Endothelial cell of umbilical vein (primary cell): Measurements from ENCODE around the gene ITPR2. TPM values are rescaled to one million over a fixed set of nuclear protein-coding genes. Genes with fewer than 3 reads are reported as not detected.

Source experiments
- BruUV-seq: library from RNA; stranded (reverse); fragments of 400-500 nt; replicated peaks from 2 replicates; lab custom pipeline; 2021; lab: Mats Ljungman, UMichigan
- CTCF ChIA-PET: fragments of 300-600, 350-600 bp; sonication (Branson Sonifier 250); formaldehyde crosslinking; loops from one replicate; lab custom pipeline; 2021; ENCODE audit warnings: antibody characterized with exemption, inconsistent platforms; lab: Charles Lee
- POLR2A ChIA-PET: fragments of 300-600, 350-600 bp; sonication (Branson Sonifier 250); formaldehyde crosslinking; loops from one replicate; lab custom pipeline; 2021; ENCODE audit warnings: antibody characterized with exemption, inconsistent platforms; lab: Charles Lee
- DNase-seq: peaks from one replicate; pipeline ENCODE4 v3.0.0-alpha.2; 2011; ENCODE audit warnings: low read depth, low spot score
- FAIRE-seq: peaks from 2 replicates; lab custom pipeline; 2011; peaks lifted over from hg19 to GRCh38; lab: Jason Lieb, UNC
- H2AFZ ChIP-seq: 2 replicates; pipeline ENCODE4 v1.6.0; 2012; ENCODE audit warnings: low read depth, low read length, control low read depth, inconsistent platforms
- H3K27ac ChIP-seq: 2 replicates; pipeline ENCODE4 v1.5.1; 2011; ENCODE audit warnings: low read depth, mild to moderate bottlenecking, control low read depth, low read length, moderate library complexity; ENCODE audit not compliant: insufficient read depth
- H3K27me3 ChIP-seq, 2 experiments: 2 replicates each; pipeline versions ENCODE4 v1.6.0 to v1.6.1; 2011; ENCODE audit warnings: low read length in 2 of 2, mixed read lengths in 1 of 2; ENCODE audit not compliant: control insufficient read depth in 2 of 2, insufficient read depth in 2 of 2
- H3K36me3 ChIP-seq, 2 experiments: 2 replicates in 1 of 2; 3 replicates in 1 of 2; pipeline ENCODE4 v1.5.1; 2011; ENCODE audit warnings: low read length in 2 of 2, mild to moderate bottlenecking in 1 of 2, moderate library complexity in 1 of 2; ENCODE audit not compliant: control insufficient read depth in 2 of 2, insufficient read depth in 2 of 2; ENCODE audit errors: extremely low read depth in 1 of 2
- H3K4me1 ChIP-seq: 3 replicates; pipeline ENCODE4 v1.5.1; 2011; ENCODE audit warnings: mild to moderate bottlenecking, low read length; ENCODE audit not compliant: control insufficient read depth, insufficient read depth; ENCODE audit errors: extremely low read depth
- H3K4me2 ChIP-seq: 2 replicates; pipeline ENCODE4 v1.6.1; 2011; ENCODE audit warnings: low read length, control low read depth, mixed read lengths; ENCODE audit not compliant: insufficient read depth
- H3K4me3 ChIP-seq, 3 experiments: fragments of 200-600 bp in 1 of 3; sonication (generic), shearing (Covaris generic) in 1 of 3; replicated peaks in 1 of 3; 2 replicates each; pipeline ENCODE4 v1.5.1; 2011 to 2016; ENCODE audit warnings: control low read depth in 3 of 3, low read length in 3 of 3, mild to moderate bottlenecking in 2 of 3, inconsistent platforms in 1 of 3, low read depth in 1 of 3, moderate library complexity in 1 of 3; ENCODE audit not compliant: insufficient read depth in 1 of 3
- H3K79me2 ChIP-seq: 2 replicates; pipeline ENCODE4 v1.6.0; 2012; ENCODE audit warnings: low read length, inconsistent platforms; ENCODE audit not compliant: control insufficient read depth, insufficient read depth
- H3K9ac ChIP-seq: replicated peaks from 2 replicates; pipeline ENCODE3; 2011; ENCODE audit warnings: low read length, control low read depth; ENCODE audit not compliant: insufficient read depth; ENCODE audit errors: extremely low read depth
- H3K9me1 ChIP-seq: replicated peaks from 3 replicates; pipeline ENCODE4 v1.6.0; 2011; ENCODE audit warnings: mild to moderate bottlenecking, low read length; ENCODE audit not compliant: control insufficient read depth, insufficient read depth; ENCODE audit errors: extremely low read depth
- H3K9me3 ChIP-seq: replicated peaks from 2 replicates; pipeline ENCODE4 v1.5.1; 2012; ENCODE audit warnings: low read length, inconsistent platforms; ENCODE audit not compliant: control insufficient read depth, insufficient read depth
- H4K20me1 ChIP-seq: replicated peaks from 2 replicates; pipeline ENCODE3; 2011; ENCODE audit warnings: mild to moderate bottlenecking, low read length; ENCODE audit not compliant: control insufficient read depth, insufficient read depth; ENCODE audit errors: extremely low read depth
- CTCF ChIP-seq, 2 donors: IDR thresholded peaks; 1 replicate in 1 of 2; 2 replicates in 1 of 2; pipeline ENCODE4 v1.5.1; 2011; ENCODE audit warnings: low read length in 2 of 2, mild to moderate bottlenecking in 2 of 2, moderate library complexity in 2 of 2, control low read depth in 1 of 2, inconsistent platforms in 1 of 2, low read depth in 1 of 2; ENCODE audit not compliant: insufficient read depth in 1 of 2; ENCODE audit errors: extremely low read depth in 1 of 2
- EZH2 ChIP-seq: IDR thresholded peaks from 2 replicates; pipeline ENCODE4 v1.6.1; 2012; ENCODE audit warnings: borderline replicate concordance, low read depth, mild to moderate bottlenecking, moderate library complexity, low read length, inconsistent platforms; ENCODE audit not compliant: severe bottlenecking
- FOS ChIP-seq: IDR thresholded peaks from 2 replicates; pipeline ENCODE4 v1.6.1; 2011; ENCODE audit warnings: mild to moderate bottlenecking, low read length, moderate library complexity, borderline replicate concordance; ENCODE audit not compliant: insufficient read depth
- GATA2 ChIP-seq: IDR thresholded peaks from 2 replicates; pipeline ENCODE4 v1.7.0; 2011; ENCODE audit warnings: low read depth, mild to moderate bottlenecking, moderate library complexity, mixed read lengths, low read length; ENCODE audit not compliant: insufficient read length, insufficient read depth
- JUN ChIP-seq: IDR thresholded peaks from 2 replicates; pipeline ENCODE4 v1.6.1; 2011; ENCODE audit warnings: borderline replicate concordance, low read depth; ENCODE audit not compliant: insufficient read length, insufficient read depth
- MYC ChIP-seq: IDR thresholded peaks from one replicate; pipeline ENCODE4 v1.6.1; 2011; ENCODE audit warnings: mild to moderate bottlenecking, low read depth, low read length
- POLR2A ChIP-seq: IDR thresholded peaks from 2 replicates; pipeline ENCODE4 v1.6.1; 2012; ENCODE audit warnings: low read depth, mild to moderate bottlenecking, control low read depth, low read length
- POLR2AphosphoS5 ChIP-seq: IDR thresholded peaks from 2 replicates; pipeline ENCODE4 v1.6.1; 2012; ENCODE audit warnings: low read depth, mild to moderate bottlenecking, control low read depth, low read length, moderate library complexity; ENCODE audit not compliant: insufficient read depth
- dilution Hi-C: fragments of 300-500 bp; cut with MboI; formaldehyde crosslinking; loops from one replicate; pipeline ENCODE4 v1.15.0; 2019; ENCODE audit warnings: low sequenced_read_pairs; ENCODE audit not compliant: extremely low pct_ligation_motif_present
- intact Hi-C: fragments of 100-400 bp; cut with micrococcal nuclease; formaldehyde crosslinking; loops from one replicate; pipeline ENCODE4 v1.10.0; 2022
- polyA plus RNA-seq, 4 experiments: library from polyadenylated mRNA; depleted of rRNA in 3 of 4; stranded (reverse) in 3 of 4; unstranded in 1 of 4; fragments of >200 nt; gene quantifications; 2 replicates each; pipeline versions ENCODE4 v1.2.1 to v1.2.3, GENCODE V29; 2011 to 2012; ENCODE audit warnings: missing spikeins in 1 of 4
- total RNA-seq: library from RNA; stranded (reverse); gene quantifications from 2 replicates; pipeline ENCODE4 v1.2.3, GENCODE V29; 2021
- TF ChIP-seq, protein P1 (sequence below): IDR thresholded peaks from 2 replicates; pipeline ENCODE4 v1.6.1; 2011; ENCODE audit not compliant: insufficient read depth, insufficient read length

The ITPR2 gene
- total and polyA plus RNA-seq, 2 donors (not counting 3 experiments of a cell fraction or from before 2014, with no cell fraction given): 16.2 to 86.8 TPM

DNA sequence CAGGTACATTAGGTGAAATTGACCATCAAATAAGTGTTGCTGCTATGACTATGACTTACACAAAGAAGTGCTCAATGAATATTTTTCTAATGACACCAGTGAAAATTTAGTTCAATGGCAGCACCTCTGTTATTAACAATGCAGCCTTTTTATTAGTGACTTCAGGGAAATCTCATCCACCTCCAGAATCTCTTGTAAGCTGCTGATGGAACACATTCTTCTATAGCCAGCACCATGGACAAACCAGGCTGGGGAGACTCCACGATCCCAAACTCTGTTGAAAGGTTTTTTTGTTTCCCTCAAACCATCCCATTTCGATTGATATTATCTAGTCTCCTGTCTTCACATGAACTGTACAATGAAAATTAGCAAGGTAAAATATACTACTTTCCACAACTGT, 265.9 kb downstream of the ITPR2 start:
- dilution Hi-C loops: no loop called here
- peaks cover 3% of the 10 kb centered on the region for H3K4me1 ChIP-seq
- H2AFZ ChIP-seq: no peak overlapping the region
- H3K27me3 ChIP-seq: no peaks in the 10 kb centered on the region
- DNase-seq (no peak), FAIRE-seq (no peak)
- ChIA-PET POLR2A (no interaction called here), CTCF (interaction anchor here (1.6 kb wide), 1 partner anchor 47 kb away, joined by 4 read pairs; no protein-coding TSS in a partner anchor)
- H3K79me2 ChIP-seq: no peaks in the 10 kb centered on the region
- H3K9ac ChIP-seq: no peak overlapping the region
- intact Hi-C loops: no loop called here
- H3K4me3 ChIP-seq: no peak overlapping the region
- H3K4me2 ChIP-seq: no peak overlapping the region
- no TSS peak for BruUV-seq
- no peak overlapping the region for H3K27ac ChIP-seq
- no peaks in the 10 kb centered on the region for H3K9me3 ChIP-seq
- TF ChIP-seq POLR2AphosphoS5 (no peak), JUN (no peak), EZH2 (no peak), FOS (no peak)
- H3K36me3 ChIP-seq: peaks cover 0 to 4% of the 10 kb centered on the region in 2 experiments
- no peaks in the 10 kb centered on the region for H4K20me1 ChIP-seq
- no peaks in the 10 kb centered on the region for H3K9me1 ChIP-seq

DNA sequence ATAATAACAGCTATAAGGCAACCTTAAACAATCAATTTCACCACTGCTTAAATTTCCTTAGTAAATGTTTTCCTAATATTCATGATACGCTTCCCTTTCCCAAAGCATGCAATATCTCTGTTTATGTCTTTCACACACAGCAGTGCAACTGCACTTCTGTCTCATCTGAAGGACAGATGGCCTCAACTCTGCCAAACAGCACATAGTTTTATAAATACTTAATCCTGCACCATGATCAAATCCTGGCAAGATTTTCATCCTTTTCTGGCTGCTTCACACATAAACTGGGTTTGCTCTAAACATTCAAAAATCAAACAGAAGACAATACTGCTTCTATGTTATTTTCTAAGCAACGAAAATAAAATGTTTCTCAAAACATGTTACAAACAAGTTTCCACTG, 266.3 kb downstream of the ITPR2 start:
- H2AFZ ChIP-seq: no peak overlapping the region
- no peaks in the 10 kb centered on the region for H3K79me2 ChIP-seq
- H3K9me1 ChIP-seq: no peaks in the 10 kb centered on the region
- DNase-seq: no peak
- POLR2A ChIA-PET: no interaction called here
- CTCF ChIA-PET: interaction anchor here (1.6 kb wide), 1 partner anchor 47 kb away, joined by 4 read pairs; no protein-coding TSS in a partner anchor
- no peaks in the 10 kb centered on the region for H3K9me3 ChIP-seq
- no peak for FAIRE-seq
- H3K36me3 ChIP-seq: peaks cover 0 to 4% of the 10 kb centered on the region in 2 experiments
- no peaks in the 10 kb centered on the region for H4K20me1 ChIP-seq
- dilution Hi-C loops: no loop called here
- H3K4me3 ChIP-seq: no peak overlapping the region
- no peak overlapping the region for H3K9ac ChIP-seq
- BruUV-seq: no TSS peak
- TF ChIP-seq, protein P1, sequence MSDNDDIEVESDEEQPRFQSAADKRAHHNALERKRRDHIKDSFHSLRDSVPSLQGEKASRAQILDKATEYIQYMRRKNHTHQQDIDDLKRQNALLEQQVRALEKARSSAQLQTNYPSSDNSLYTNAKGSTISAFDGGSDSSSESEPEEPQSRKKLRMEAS: no peak
- TF ChIP-seq CTCF (IDR thresholded peaks at IDR 0.05; ENCODE audit: extremely low read depth in 1 of 2, insufficient read depth in 1 of 2, low read depth in 1 of 2, low read length in 2 of 2): no peak
- TF ChIP-seq EZH2: no peak
- TF ChIP-seq GATA2: no peak
- TF ChIP-seq POLR2AphosphoS5: no peak
- no peak for TF ChIP-seq POLR2A
- TF ChIP-seq MYC: no peak
- no peak for TF ChIP-seq JUN
- H3K27me3 ChIP-seq: no peaks in the 10 kb centered on the region
- intact Hi-C loops: no loop called here
- no peak overlapping the region for H3K4me2 ChIP-seq
- peaks cover 3% of the 10 kb centered on the region for H3K4me1 ChIP-seq
- H3K27ac ChIP-seq: no peak overlapping the region
